ENCODE results near the gene KCNT1.

The KCNT1 gene

GRCh38 chr9:135804581-135805421 lies 102.8 kb downstream of the KCNT1 start:
- DNase-seq (ENCODE audit: low spot score): no peak
- Mint-ChIP-seq H3K4me1 (ENCODE audit: low read depth) (peaks cover 5% of the 10 kb centered on the region), H3K27me3 (ENCODE audit: low read depth) (no peaks in the 10 kb centered on the region), H3K27ac (no peak overlapping the region), H3K9me3 (no peaks in the 10 kb centered on the region), H3K4me3 (no peak overlapping the region), H3K36me3 (ENCODE audit: low read depth) (no peaks in the 10 kb centered on the region)

GRCh38 chr9:135805422-135806022 lies 103.5 kb downstream of the KCNT1 start:
- no peaks in the 10 kb centered on the region for H3K9me3 Mint-ChIP-seq
- no peak overlapping the region for H3K27ac Mint-ChIP-seq
- H3K4me1 Mint-ChIP-seq (ENCODE audit: low read depth): peaks cover 5% of the 10 kb centered on the region
- no peak for DNase-seq (ENCODE audit: low spot score)
- H3K36me3 Mint-ChIP-seq (ENCODE audit: low read depth): no peaks in the 10 kb centered on the region
- no peaks in the 10 kb centered on the region for H3K27me3 Mint-ChIP-seq (ENCODE audit: low read depth)
- H3K4me3 Mint-ChIP-seq: no peak overlapping the region

- Mint-ChIP-seq H3K27me3 (ENCODE audit: low read depth) (no peaks in the 10 kb centered on the region), H3K27ac (no peak overlapping the region), H3K4me3 (no peak overlapping the region)
Observed at GRCh38 chr9:135809166-135809565, 107.2 kb downstream of the KCNT1 start.

GRCh38 chr9:135810806-135811575 lies 109.0 kb downstream of the KCNT1 start:
- H3K4me1 Mint-ChIP-seq (ENCODE audit: low read depth): peaks cover 1% of the 10 kb centered on the region
- no peak overlapping the region for H3K4me3 Mint-ChIP-seq
- no peaks in the 10 kb centered on the region for H3K9me3 Mint-ChIP-seq
- peaks cover 15% of the 10 kb centered on the region for H3K36me3 Mint-ChIP-seq (ENCODE audit: low read depth)
- no peak for DNase-seq (ENCODE audit: low spot score)
- H3K27me3 Mint-ChIP-seq (ENCODE audit: low read depth): no peaks in the 10 kb centered on the region
- no peak overlapping the region for H3K27ac Mint-ChIP-seq

More at GRCh38 chr9:135809166-135809565, 107.2 kb downstream of the KCNT1 start:
- Mint-ChIP-seq H3K4me1 (ENCODE audit: low read depth) (peaks cover 5% of the 10 kb centered on the region), H3K9me3 (no peaks in the 10 kb centered on the region), H3K36me3 (ENCODE audit: low read depth) (peaks cover 7% of the 10 kb centered on the region)
- no peak for DNase-seq (ENCODE audit: low spot score)

- Mint-ChIP-seq H3K36me3 (ENCODE audit: low read depth) (peaks cover 17% of the 10 kb centered on the region), H3K4me3 (no peak overlapping the region), H3K4me1 (ENCODE audit: low read depth) (no peaks in the 10 kb centered on the region), H3K9me3 (no peaks in the 10 kb centered on the region), H3K27me3 (ENCODE audit: low read depth) (no peaks in the 10 kb centered on the region), H3K27ac (no peak overlapping the region)
- DNase-seq (ENCODE audit: low spot score): no peak
Observed at GRCh38 chr9:135811801-135812200, 109.8 kb downstream of the KCNT1 start.

GRCh38 chr9:135812961-135813360 lies 111.0 kb downstream of the KCNT1 start:
- no peaks in the 10 kb centered on the region for H3K27me3 Mint-ChIP-seq (ENCODE audit: low read depth)
- no peak overlapping the region for H3K4me3 Mint-ChIP-seq
- DNase-seq (ENCODE audit: low spot score): no peak
- H3K9me3 Mint-ChIP-seq: no peaks in the 10 kb centered on the region
- no peak overlapping the region for H3K27ac Mint-ChIP-seq
- H3K4me1 Mint-ChIP-seq (ENCODE audit: low read depth): no peaks in the 10 kb centered on the region
- peaks cover 17% of the 10 kb centered on the region for H3K36me3 Mint-ChIP-seq (ENCODE audit: low read depth)

- Mint-ChIP-seq H3K9me3 (no peaks in the 10 kb centered on the region), H3K27ac (no peak overlapping the region), H3K27me3 (ENCODE audit: low read depth) (no peaks in the 10 kb centered on the region), H3K4me1 (ENCODE audit: low read depth) (no peaks in the 10 kb centered on the region), H3K36me3 (ENCODE audit: low read depth) (peaks cover 17% of the 10 kb centered on the region), H3K4me3 (no peak overlapping the region)
- DNase-seq (ENCODE audit: low spot score): no peak
Observed at GRCh38 chr9:135813671-135814290, 111.8 kb downstream of the KCNT1 start.

GRCh38 chr9:135814421-135815095 lies 112.6 kb downstream of the KCNT1 start:
- no peaks in the 10 kb centered on the region for H3K9me3 Mint-ChIP-seq
- no peaks in the 10 kb centered on the region for H3K27me3 Mint-ChIP-seq (ENCODE audit: low read depth)
- peaks cover 20% of the 10 kb centered on the region for H3K36me3 Mint-ChIP-seq (ENCODE audit: low read depth)
- DNase-seq (ENCODE audit: low spot score): no peak
- H3K4me3 Mint-ChIP-seq: no peak overlapping the region
- no peaks in the 10 kb centered on the region for H3K4me1 Mint-ChIP-seq (ENCODE audit: low read depth)
- H3K27ac Mint-ChIP-seq: peak overlapping the region; percentile 65

GRCh38 chr9:135815413-135815812 lies 113.4 kb downstream of the KCNT1 start:
- Mint-ChIP-seq H3K36me3 (ENCODE audit: low read depth) (peaks cover 20% of the 10 kb centered on the region), H3K4me3 (no peak overlapping the region), H3K27ac (no peak overlapping the region), H3K9me3 (no peaks in the 10 kb centered on the region), H3K4me1 (ENCODE audit: low read depth) (no peaks in the 10 kb centered on the region), H3K27me3 (ENCODE audit: low read depth) (no peaks in the 10 kb centered on the region)
- DNase-seq (ENCODE audit: low spot score): no peak

GRCh38 chr9:135815830-135816650 lies 114.1 kb downstream of the KCNT1 start:
- Mint-ChIP-seq H3K4me3 (no peak overlapping the region), H3K4me1 (ENCODE audit: low read depth) (no peaks in the 10 kb centered on the region), H3K36me3 (ENCODE audit: low read depth) (peaks cover 20% of the 10 kb centered on the region), H3K27ac (no peak overlapping the region), H3K9me3 (no peaks in the 10 kb centered on the region), H3K27me3 (ENCODE audit: low read depth) (no peaks in the 10 kb centered on the region)
- DNase-seq (ENCODE audit: low spot score): no peak

GRCh38 chr9:135816651-135816970 lies 114.6 kb downstream of the KCNT1 start:
- H3K4me3 Mint-ChIP-seq: no peak overlapping the region
- H3K4me1 Mint-ChIP-seq (ENCODE audit: low read depth): no peaks in the 10 kb centered on the region
- H3K36me3 Mint-ChIP-seq (ENCODE audit: low read depth): peaks cover 18% of the 10 kb centered on the region
- no peak overlapping the region for H3K27ac Mint-ChIP-seq
- H3K27me3 Mint-ChIP-seq (ENCODE audit: low read depth): no peaks in the 10 kb centered on the region
- DNase-seq (ENCODE audit: low spot score): no peak
- no peaks in the 10 kb centered on the region for H3K9me3 Mint-ChIP-seq

GRCh38 chr9:135817951-135818717 lies 116.1 kb downstream of the KCNT1 start:
- no peak overlapping the region for H3K27ac Mint-ChIP-seq
- H3K4me1 Mint-ChIP-seq (ENCODE audit: low read depth): no peaks in the 10 kb centered on the region
- no peaks in the 10 kb centered on the region for H3K27me3 Mint-ChIP-seq (ENCODE audit: low read depth)
- no peak overlapping the region for H3K4me3 Mint-ChIP-seq
- no peaks in the 10 kb centered on the region for H3K9me3 Mint-ChIP-seq
- H3K36me3 Mint-ChIP-seq (ENCODE audit: low read depth): peaks cover 25% of the 10 kb centered on the region
- DNase-seq (ENCODE audit: low spot score): no peak

Data from T-helper 2 cell treated with Interferon-gamma antibody and Interleukin-4, amounts not matched to agents 5 μg/mL and 100 μg/mL, for 36 hours (primary cell).